WTC11 (cell line): Measurements from ENCODE around the gene ATP10D. TPM values are rescaled to one million over a fixed set of nuclear protein-coding genes. Genes with fewer than 3 reads are reported as not detected.

Experiments used
- ATAC-seq: fragments of 200-7000 bp; cut with Tn5 transposase; 2 replicates; pipeline ENCODE4 v1.10.0; 2021; ENCODE audit warnings: mild to moderate bottlenecking, moderate library complexity
- CTCF ChIA-PET: fragments of 300-600 bp; sonication (Branson Sonifier 250); formaldehyde crosslinking; loops from one replicate; lab custom pipeline; 2021; ENCODE audit warnings: antibody characterized with exemption; lab: Charles Lee
- POLR2A ChIA-PET: fragments of 350-600 bp; sonication (Branson Sonifier 250); formaldehyde crosslinking; loops from one replicate; lab custom pipeline; 2021; ENCODE audit warnings: antibody characterized with exemption; lab: Charles Lee
- DNase-seq: peaks from one replicate; pipeline ENCODE4 v3.0.0; 2021; ENCODE audit warnings: low spot score
- H3K27ac Mint-ChIP-seq: 2 replicates; pipeline ENCODE4 v1.8.0; 2021; ENCODE audit warnings: mixed read lengths
- H3K27me3 Mint-ChIP-seq: 2 replicates; pipeline ENCODE4 v1.8.0; 2021; ENCODE audit warnings: low read depth, mild to moderate bottlenecking, moderate library complexity, mixed read lengths
- H3K36me3 Mint-ChIP-seq: 2 replicates; pipeline ENCODE4 v1.8.0; 2021; ENCODE audit warnings: mixed read lengths
- H3K4me1 Mint-ChIP-seq: 2 replicates; pipeline ENCODE4 v1.8.0; 2022; ENCODE audit warnings: mixed read lengths
- H3K4me3 Mint-ChIP-seq: 2 replicates; pipeline ENCODE4 v1.8.0; 2021; ENCODE audit warnings: mild to moderate bottlenecking, moderate library complexity, mixed read lengths
- H3K9me3 Mint-ChIP-seq: 2 replicates; pipeline ENCODE4 v1.8.0; 2021; ENCODE audit warnings: mixed read lengths
- CREM ChIP-seq: sonication (generic); formaldehyde crosslinking; IDR thresholded peaks from 2 replicates; pipeline ENCODE4 v1.8.1; 2022; ENCODE audit warnings: mild to moderate bottlenecking, missing genetic modification reagents, moderate library complexity
- ETV6 ChIP-seq: sonication (generic); formaldehyde crosslinking; IDR thresholded peaks from 2 replicates; pipeline ENCODE4 v1.8.1; 2022; ENCODE audit warnings: mild to moderate bottlenecking, missing genetic modification reagents
- FOXK1 ChIP-seq: sonication (generic); formaldehyde crosslinking; IDR thresholded peaks from 2 replicates; pipeline ENCODE4 v1.8.0; 2022; ENCODE audit warnings: mild to moderate bottlenecking, moderate library complexity, missing genetic modification reagents
- FOXP1 ChIP-seq: sonication (generic); formaldehyde crosslinking; IDR thresholded peaks from 2 replicates; pipeline ENCODE4 v1.8.0; 2022; ENCODE audit warnings: missing genetic modification reagents, mild to moderate bottlenecking, moderate library complexity, borderline replicate concordance
- GRHL2 ChIP-seq: fragments of 250-450 bp; sonication (Bioruptor Pico); IDR thresholded peaks from 2 replicates; pipeline ENCODE4 v1.8.0; 2022; ENCODE audit warnings: mild to moderate bottlenecking, moderate library complexity; ENCODE audit not compliant: insufficient replicate concordance, severe bottlenecking
- MYBL2 ChIP-seq: sonication (generic); formaldehyde crosslinking; IDR thresholded peaks from 2 replicates; pipeline ENCODE4 v1.8.1; 2023; ENCODE audit warnings: mild to moderate bottlenecking, moderate library complexity, missing genetic modification reagents
- OVOL2 ChIP-seq: fragments of 250-450 bp; sonication (Bioruptor Pico); IDR thresholded peaks from 2 replicates; pipeline ENCODE4 v1.9.0; 2021; ENCODE audit warnings: mild to moderate bottlenecking, borderline replicate concordance
- SMAD4 ChIP-seq: sonication (generic); formaldehyde crosslinking; IDR thresholded peaks from 2 replicates; pipeline ENCODE4 v1.8.0; 2022; ENCODE audit warnings: mild to moderate bottlenecking, missing genetic modification reagents
- SP1 ChIP-seq: sonication (generic); formaldehyde crosslinking; conservative IDR thresholded peaks from 2 replicates; pipeline ENCODE4 v1.8.1; 2022; ENCODE audit warnings: missing genetic modification reagents
- TEAD1 ChIP-seq: sonication (generic); formaldehyde crosslinking; IDR thresholded peaks from 2 replicates; pipeline ENCODE4 v1.8.0; 2022; ENCODE audit warnings: mild to moderate bottlenecking, missing genetic modification reagents
- TP53 ChIP-seq: sonication (generic); formaldehyde crosslinking; IDR thresholded peaks from 2 replicates; pipeline ENCODE4 v1.8.1; 2023; ENCODE audit warnings: mild to moderate bottlenecking, missing genetic modification reagents
- ZNF138 ChIP-seq: sonication (generic); formaldehyde crosslinking; conservative IDR thresholded peaks from 2 replicates; pipeline ENCODE4 v1.8.1; 2022; ENCODE audit warnings: mild to moderate bottlenecking, moderate library complexity, missing genetic modification reagents
- ZNF423 ChIP-seq: fragments of 250-450 bp; sonication (Bioruptor Pico); IDR thresholded peaks from 2 replicates; pipeline ENCODE4 v2.1.2; 2022; ENCODE audit warnings: mild to moderate bottlenecking, moderate library complexity
- total RNA-seq: library from RNA; stranded (reverse); gene quantifications from 3 replicates; pipeline ENCODE4 v1.2.3, GENCODE V29; 2021
- TF ChIP-seq, protein P1 (sequence below): sonication (generic); formaldehyde crosslinking; IDR thresholded peaks from 2 replicates; pipeline ENCODE4 v1.8.0; 2023; ENCODE audit warnings: mild to moderate bottlenecking, missing genetic modification reagents
- TF ChIP-seq, protein P2 (sequence below): sonication (generic); formaldehyde crosslinking; IDR thresholded peaks from 2 replicates; pipeline ENCODE4 v1.8.1; 2023; ENCODE audit warnings: mild to moderate bottlenecking, missing genetic modification reagents
- TF ChIP-seq, protein P3 (sequence below): sonication (generic); formaldehyde crosslinking; IDR thresholded peaks from 2 replicates; pipeline ENCODE4 v1.8.0; 2022; ENCODE audit warnings: mild to moderate bottlenecking, missing genetic modification reagents
- TF ChIP-seq, protein P4 (sequence below): sonication (generic); formaldehyde crosslinking; IDR thresholded peaks from 2 replicates; pipeline ENCODE4 v1.8.1; 2022; ENCODE audit warnings: mild to moderate bottlenecking, moderate library complexity, missing genetic modification reagents
- TF ChIP-seq, protein P5 (sequence below): sonication (generic); formaldehyde crosslinking; IDR thresholded peaks from 2 replicates; pipeline ENCODE4 v1.8.0; 2023; ENCODE audit warnings: missing genetic modification reagents, mild to moderate bottlenecking, borderline replicate concordance
- TF ChIP-seq, protein P6 (sequence below): sonication (generic); formaldehyde crosslinking; IDR thresholded peaks from 2 replicates; pipeline ENCODE4 v1.8.0; 2022; ENCODE audit warnings: mild to moderate bottlenecking, missing genetic modification reagents
- TF ChIP-seq, protein P7 (sequence below): sonication (generic); formaldehyde crosslinking; IDR thresholded peaks from 2 replicates; pipeline ENCODE4 v1.8.0; 2022; ENCODE audit warnings: mild to moderate bottlenecking, missing genetic modification reagents
- TF ChIP-seq, protein P8 (sequence below): sonication (generic); formaldehyde crosslinking; IDR thresholded peaks from 2 replicates; pipeline ENCODE4 v1.8.0; 2022; ENCODE audit warnings: mild to moderate bottlenecking, missing genetic modification reagents

Gene ATP10D
- total RNA-seq, 1 experiment from 2014 or later: 3.1 TPM

DNA sequence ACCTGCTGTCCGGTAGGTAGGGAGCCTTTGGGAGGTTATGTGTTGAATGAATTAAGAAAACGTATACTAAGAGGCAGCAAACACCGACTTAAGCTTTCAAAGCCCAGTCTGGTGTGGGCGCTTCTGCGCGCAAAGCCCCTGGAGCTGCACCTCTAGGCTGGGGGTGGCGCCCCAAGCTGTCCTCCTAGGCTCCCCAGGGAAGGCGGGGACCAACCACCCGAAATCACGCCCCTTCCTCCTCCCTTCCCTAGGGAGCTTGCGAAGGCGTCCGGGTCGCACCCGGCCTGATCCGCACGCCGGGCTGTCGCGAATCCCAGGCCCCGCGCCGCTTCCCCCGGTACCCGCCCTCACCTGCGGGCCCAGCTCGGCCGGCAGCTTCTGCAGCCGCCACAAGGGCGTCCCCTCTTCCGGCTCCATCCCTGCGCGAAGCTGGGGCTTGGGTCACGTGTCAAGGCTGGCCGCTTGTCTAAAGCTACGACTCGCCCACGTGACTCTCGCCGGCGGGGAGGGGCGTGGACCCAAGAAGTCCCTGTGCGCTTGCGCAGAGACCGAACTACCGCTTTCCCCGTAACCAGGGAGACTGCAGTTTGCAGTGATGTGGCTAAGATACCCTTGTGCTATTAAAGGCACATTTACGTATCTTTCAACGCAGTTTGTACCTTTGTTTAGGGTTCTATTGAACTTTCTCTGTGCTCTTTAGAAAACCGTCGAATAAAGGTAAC, 21.7 kb upstream of the ATP10D start, which contains the start of gene COMMD8:
Gene COMMD8, minus strand, starts transcription at position 468 of the 722 bp plus-strand sequence. Its CDS starts 51 bp downstream, at position 417.
- CTCF ChIA-PET: interaction anchor here (0.8 to 1.3 kb wide), 7 partner anchors 18 to 373 kb away, joined by 3 to 21 read pairs (median 4); partner anchors contain the start of gene ATP10D
- Mint-ChIP-seq H3K36me3 (no peaks in the 10 kb centered on the region), H3K27ac (peak within 1 kb of the TSS; percentile 68), H3K27me3 (peaks cover 6% of the 10 kb centered on the region; the same call in 1 of the 2 replicates), H3K9me3 (no peaks in the 10 kb centered on the region), H3K4me1 (peaks cover 18% of the 10 kb centered on the region), H3K4me3 (peak within 1 kb of the TSS; percentile 89)
- ATAC-seq (peak; percentile 95), DNase-seq (peak; percentile 99)
- POLR2A ChIA-PET: interaction anchor here (1.1 kb wide), 1 partner anchor 22 kb away, joined by 10 read pairs; the partner anchor contains the start of gene ATP10D
- TF ChIP-seq OVOL2 (CRISPR knock-in tag): no peak
- peak; percentile 87; the same call in 1 of the 2 replicates for TF ChIP-seq FOXP1
- TF ChIP-seq SMAD4 (CRISPR knock-in tag): no peak
- TF ChIP-seq FOXK1 (CRISPR knock-in tag): peak; percentile 76; the same call in 1 of the 2 replicates
- TF ChIP-seq TEAD1 (CRISPR knock-in tag): peak; percentile 83
- TF ChIP-seq ETV6 (CRISPR knock-in tag): peak; percentile 62; the same call in 1 of the 2 replicates
- TF ChIP-seq, protein P1, sequence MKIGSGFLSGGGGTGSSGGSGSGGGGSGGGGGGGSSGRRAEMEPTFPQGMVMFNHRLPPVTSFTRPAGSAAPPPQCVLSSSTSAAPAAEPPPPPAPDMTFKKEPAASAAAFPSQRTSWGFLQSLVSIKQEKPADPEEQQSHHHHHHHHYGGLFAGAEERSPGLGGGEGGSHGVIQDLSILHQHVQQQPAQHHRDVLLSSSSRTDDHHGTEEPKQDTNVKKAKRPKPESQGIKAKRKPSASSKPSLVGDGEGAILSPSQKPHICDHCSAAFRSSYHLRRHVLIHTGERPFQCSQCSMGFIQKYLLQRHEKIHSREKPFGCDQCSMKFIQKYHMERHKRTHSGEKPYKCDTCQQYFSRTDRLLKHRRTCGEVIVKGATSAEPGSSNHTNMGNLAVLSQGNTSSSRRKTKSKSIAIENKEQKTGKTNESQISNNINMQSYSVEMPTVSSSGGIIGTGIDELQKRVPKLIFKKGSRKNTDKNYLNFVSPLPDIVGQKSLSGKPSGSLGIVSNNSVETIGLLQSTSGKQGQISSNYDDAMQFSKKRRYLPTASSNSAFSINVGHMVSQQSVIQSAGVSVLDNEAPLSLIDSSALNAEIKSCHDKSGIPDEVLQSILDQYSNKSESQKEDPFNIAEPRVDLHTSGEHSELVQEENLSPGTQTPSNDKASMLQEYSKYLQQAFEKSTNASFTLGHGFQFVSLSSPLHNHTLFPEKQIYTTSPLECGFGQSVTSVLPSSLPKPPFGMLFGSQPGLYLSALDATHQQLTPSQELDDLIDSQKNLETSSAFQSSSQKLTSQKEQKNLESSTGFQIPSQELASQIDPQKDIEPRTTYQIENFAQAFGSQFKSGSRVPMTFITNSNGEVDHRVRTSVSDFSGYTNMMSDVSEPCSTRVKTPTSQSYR (CRISPR knock-in tag): peak; percentile 51; the same call in 1 of the 2 replicates
- peak; percentile 10; the same call in 1 of the 2 replicates for TF ChIP-seq ZNF423 (CRISPR knock-in tag)
- TF ChIP-seq, protein P2, sequence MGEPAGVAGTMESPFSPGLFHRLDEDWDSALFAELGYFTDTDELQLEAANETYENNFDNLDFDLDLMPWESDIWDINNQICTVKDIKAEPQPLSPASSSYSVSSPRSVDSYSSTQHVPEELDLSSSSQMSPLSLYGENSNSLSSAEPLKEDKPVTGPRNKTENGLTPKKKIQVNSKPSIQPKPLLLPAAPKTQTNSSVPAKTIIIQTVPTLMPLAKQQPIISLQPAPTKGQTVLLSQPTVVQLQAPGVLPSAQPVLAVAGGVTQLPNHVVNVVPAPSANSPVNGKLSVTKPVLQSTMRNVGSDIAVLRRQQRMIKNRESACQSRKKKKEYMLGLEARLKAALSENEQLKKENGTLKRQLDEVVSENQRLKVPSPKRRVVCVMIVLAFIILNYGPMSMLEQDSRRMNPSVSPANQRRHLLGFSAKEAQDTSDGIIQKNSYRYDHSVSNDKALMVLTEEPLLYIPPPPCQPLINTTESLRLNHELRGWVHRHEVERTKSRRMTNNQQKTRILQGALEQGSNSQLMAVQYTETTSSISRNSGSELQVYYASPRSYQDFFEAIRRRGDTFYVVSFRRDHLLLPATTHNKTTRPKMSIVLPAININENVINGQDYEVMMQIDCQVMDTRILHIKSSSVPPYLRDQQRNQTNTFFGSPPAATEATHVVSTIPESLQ (CRISPR knock-in tag): no peak
- TF ChIP-seq TP53 (CRISPR knock-in tag): no peak; the same call in 1 of the 2 replicates
- TF ChIP-seq CREM: peak; percentile 35; the same call in 1 of the 2 replicates
- peak; percentile 71; the same call in 1 of the 2 replicates for TF ChIP-seq MYBL2 (CRISPR knock-in tag)
- TF ChIP-seq, protein P3, sequence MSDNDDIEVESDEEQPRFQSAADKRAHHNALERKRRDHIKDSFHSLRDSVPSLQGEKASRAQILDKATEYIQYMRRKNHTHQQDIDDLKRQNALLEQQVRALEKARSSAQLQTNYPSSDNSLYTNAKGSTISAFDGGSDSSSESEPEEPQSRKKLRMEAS (CRISPR knock-in tag): peak; percentile 97
- TF ChIP-seq, protein P4, sequence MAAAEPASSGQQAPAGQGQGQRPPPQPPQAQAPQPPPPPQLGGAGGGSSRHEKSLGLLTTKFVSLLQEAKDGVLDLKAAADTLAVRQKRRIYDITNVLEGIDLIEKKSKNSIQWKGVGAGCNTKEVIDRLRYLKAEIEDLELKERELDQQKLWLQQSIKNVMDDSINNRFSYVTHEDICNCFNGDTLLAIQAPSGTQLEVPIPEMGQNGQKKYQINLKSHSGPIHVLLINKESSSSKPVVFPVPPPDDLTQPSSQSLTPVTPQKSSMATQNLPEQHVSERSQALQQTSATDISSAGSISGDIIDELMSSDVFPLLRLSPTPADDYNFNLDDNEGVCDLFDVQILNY (CRISPR knock-in tag): peak; percentile 85
- TF ChIP-seq, protein P5, sequence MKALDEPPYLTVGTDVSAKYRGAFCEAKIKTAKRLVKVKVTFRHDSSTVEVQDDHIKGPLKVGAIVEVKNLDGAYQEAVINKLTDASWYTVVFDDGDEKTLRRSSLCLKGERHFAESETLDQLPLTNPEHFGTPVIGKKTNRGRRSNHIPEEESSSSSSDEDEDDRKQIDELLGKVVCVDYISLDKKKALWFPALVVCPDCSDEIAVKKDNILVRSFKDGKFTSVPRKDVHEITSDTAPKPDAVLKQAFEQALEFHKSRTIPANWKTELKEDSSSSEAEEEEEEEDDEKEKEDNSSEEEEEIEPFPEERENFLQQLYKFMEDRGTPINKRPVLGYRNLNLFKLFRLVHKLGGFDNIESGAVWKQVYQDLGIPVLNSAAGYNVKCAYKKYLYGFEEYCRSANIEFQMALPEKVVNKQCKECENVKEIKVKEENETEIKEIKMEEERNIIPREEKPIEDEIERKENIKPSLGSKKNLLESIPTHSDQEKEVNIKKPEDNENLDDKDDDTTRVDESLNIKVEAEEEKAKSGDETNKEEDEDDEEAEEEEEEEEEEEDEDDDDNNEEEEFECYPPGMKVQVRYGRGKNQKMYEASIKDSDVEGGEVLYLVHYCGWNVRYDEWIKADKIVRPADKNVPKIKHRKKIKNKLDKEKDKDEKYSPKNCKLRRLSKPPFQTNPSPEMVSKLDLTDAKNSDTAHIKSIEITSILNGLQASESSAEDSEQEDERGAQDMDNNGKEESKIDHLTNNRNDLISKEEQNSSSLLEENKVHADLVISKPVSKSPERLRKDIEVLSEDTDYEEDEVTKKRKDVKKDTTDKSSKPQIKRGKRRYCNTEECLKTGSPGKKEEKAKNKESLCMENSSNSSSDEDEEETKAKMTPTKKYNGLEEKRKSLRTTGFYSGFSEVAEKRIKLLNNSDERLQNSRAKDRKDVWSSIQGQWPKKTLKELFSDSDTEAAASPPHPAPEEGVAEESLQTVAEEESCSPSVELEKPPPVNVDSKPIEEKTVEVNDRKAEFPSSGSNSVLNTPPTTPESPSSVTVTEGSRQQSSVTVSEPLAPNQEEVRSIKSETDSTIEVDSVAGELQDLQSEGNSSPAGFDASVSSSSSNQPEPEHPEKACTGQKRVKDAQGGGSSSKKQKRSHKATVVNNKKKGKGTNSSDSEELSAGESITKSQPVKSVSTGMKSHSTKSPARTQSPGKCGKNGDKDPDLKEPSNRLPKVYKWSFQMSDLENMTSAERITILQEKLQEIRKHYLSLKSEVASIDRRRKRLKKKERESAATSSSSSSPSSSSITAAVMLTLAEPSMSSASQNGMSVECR (CRISPR knock-in tag): peak; percentile 88
- TF ChIP-seq ZNF138: no peak
- TF ChIP-seq, protein P6, sequence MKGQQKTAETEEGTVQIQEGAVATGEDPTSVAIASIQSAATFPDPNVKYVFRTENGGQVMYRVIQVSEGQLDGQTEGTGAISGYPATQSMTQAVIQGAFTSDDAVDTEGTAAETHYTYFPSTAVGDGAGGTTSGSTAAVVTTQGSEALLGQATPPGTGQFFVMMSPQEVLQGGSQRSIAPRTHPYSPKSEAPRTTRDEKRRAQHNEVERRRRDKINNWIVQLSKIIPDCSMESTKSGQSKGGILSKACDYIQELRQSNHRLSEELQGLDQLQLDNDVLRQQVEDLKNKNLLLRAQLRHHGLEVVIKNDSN (CRISPR knock-in tag): peak; percentile 100
- no peak for TF ChIP-seq GRHL2 (CRISPR knock-in tag)
- TF ChIP-seq, protein P7, sequence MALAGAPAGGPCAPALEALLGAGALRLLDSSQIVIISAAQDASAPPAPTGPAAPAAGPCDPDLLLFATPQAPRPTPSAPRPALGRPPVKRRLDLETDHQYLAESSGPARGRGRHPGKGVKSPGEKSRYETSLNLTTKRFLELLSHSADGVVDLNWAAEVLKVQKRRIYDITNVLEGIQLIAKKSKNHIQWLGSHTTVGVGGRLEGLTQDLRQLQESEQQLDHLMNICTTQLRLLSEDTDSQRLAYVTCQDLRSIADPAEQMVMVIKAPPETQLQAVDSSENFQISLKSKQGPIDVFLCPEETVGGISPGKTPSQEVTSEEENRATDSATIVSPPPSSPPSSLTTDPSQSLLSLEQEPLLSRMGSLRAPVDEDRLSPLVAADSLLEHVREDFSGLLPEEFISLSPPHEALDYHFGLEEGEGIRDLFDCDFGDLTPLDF: 0 out of 2 replicates have a peak, but pooled peaks have one; percentile 16
- peak; percentile 85 for TF ChIP-seq SP1 (CRISPR knock-in tag)
- TF ChIP-seq, protein P8, sequence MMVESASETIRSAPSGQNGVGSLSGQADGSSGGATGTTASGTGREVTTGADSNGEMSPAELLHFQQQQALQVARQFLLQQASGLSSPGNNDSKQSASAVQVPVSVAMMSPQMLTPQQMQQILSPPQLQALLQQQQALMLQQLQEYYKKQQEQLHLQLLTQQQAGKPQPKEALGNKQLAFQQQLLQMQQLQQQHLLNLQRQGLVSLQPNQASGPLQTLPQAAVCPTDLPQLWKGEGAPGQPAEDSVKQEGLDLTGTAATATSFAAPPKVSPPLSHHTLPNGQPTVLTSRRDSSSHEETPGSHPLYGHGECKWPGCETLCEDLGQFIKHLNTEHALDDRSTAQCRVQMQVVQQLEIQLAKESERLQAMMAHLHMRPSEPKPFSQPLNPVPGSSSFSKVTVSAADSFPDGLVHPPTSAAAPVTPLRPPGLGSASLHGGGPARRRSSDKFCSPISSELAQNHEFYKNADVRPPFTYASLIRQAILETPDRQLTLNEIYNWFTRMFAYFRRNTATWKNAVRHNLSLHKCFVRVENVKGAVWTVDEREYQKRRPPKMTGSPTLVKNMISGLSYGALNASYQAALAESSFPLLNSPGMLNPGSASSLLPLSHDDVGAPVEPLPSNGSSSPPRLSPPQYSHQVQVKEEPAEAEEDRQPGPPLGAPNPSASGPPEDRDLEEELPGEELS (CRISPR knock-in tag): peak; percentile 21; the same call in 1 of the 2 replicates
